Measurements from ENCODE around the gene PTCD1. TPM values are rescaled to one million over a fixed set of nuclear protein-coding genes. Genes with fewer than 3 reads are reported as not detected.

PTCD1 gene
- total and polyA plus RNA-seq, 9 donors = 3.5 to 8.3 (median 7.3) TPM

DNA sequence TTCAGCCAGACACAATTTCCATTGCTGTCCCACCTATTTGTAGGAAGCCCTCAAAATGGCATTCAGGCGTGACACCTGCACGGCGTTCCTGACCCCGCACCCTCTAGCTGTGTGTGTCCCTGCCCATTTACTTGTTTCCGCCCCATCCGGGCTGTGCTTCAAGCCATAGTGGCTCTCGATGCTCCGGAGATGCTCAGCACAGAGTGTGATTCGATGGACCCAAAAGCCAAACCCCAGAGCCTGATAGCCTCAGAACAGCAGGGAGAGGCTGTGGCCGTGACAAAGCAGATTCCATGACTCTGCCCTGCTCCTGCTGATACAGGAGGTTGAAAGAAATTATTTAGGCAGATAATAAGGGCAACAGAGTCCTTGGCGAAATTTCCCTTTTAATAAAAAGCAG, 16.4 kb downstream of the PTCD1 start:
- TF ChIP-seq POLR2A (IDR thresholded peaks at IDR 0.05) (no peak), EP300 (IDR thresholded peaks at IDR 0.05) (no peak)
- TF ChIP-seq, protein P1, sequence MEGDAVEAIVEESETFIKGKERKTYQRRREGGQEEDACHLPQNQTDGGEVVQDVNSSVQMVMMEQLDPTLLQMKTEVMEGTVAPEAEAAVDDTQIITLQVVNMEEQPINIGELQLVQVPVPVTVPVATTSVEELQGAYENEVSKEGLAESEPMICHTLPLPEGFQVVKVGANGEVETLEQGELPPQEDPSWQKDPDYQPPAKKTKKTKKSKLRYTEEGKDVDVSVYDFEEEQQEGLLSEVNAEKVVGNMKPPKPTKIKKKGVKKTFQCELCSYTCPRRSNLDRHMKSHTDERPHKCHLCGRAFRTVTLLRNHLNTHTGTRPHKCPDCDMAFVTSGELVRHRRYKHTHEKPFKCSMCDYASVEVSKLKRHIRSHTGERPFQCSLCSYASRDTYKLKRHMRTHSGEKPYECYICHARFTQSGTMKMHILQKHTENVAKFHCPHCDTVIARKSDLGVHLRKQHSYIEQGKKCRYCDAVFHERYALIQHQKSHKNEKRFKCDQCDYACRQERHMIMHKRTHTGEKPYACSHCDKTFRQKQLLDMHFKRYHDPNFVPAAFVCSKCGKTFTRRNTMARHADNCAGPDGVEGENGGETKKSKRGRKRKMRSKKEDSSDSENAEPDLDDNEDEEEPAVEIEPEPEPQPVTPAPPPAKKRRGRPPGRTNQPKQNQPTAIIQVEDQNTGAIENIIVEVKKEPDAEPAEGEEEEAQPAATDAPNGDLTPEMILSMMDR (IDR thresholded peaks at IDR 0.05) = no peak
- Histone ChIP-seq H3K27ac (no peak overlapping the region), H3K27me3 (no peaks in the 10 kb centered on the region), H3K4me1 (ENCODE audit: insufficient read depth) (no peaks in the 10 kb centered on the region), H3K4me3 (no peak overlapping the region), H3K9me3 (no peaks in the 10 kb centered on the region), H3K36me3 (no peaks in the 10 kb centered on the region)
- no peak for DNase-seq
- intact Hi-C loops (cut with DNase I) = no loop called here
- 81 to 88% (median 84%) methylated on average over 11 of the region's 11 CpGs for WGBS, 3 donors

DNA sequence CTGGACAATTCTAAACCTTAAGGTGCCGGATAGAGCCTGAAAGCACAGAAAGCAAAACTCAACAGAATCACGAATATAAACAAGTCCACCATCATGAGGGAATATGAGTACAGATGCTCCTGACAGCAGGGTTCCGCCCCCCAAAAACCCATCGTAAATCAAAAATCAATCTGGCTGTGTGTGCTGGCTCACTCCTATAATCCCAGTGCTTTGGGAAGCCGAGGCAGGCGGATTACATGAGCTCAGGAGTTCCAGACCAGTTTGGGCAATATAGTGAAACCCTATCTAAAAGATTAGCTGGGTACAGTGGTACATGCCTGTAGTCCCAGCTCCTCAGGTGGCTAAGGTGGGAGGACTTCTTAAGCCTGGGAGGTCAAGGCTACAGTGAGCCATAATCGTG, 17.6 kb downstream of the PTCD1 start:
- Histone ChIP-seq H3K27ac (no peak overlapping the region), H3K9me3 (no peaks in the 10 kb centered on the region), H3K4me3 (no peak overlapping the region), H3K27me3 (no peaks in the 10 kb centered on the region), H3K4me1 (ENCODE audit: insufficient read depth) (no peaks in the 10 kb centered on the region), H3K36me3 (no peaks in the 10 kb centered on the region)
- WGBS, 3 donors = 74 to 77% (median 75%) methylated on average over 7 of the region's 7 CpGs
- intact Hi-C loops (cut with DNase I) = no loop called here
- TF ChIP-seq POLR2A (IDR thresholded peaks at IDR 0.05) = no peak
- no peak for TF ChIP-seq EP300 (IDR thresholded peaks at IDR 0.05)
- TF ChIP-seq, protein P1 (IDR thresholded peaks at IDR 0.05) = no peak
- no peak for DNase-seq

DNA sequence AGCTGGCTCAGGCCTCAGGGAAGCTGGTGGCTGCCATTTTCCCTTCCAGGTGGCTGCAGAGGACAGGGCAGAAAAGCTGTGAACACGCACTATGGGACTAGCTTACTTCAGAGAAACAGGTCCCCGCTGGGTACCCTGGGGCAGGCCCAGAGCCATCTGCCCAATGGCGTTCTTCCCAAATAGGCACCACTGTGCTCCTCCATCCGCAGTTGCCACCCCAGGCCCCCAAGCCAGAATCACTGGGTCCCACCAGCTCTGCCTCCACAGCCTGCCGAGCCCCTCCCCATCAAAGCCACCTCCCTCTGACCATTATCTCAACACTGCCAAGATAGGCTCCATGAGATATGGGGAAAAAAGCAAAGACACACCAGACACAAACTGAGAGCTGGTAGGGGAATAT, 18.4 kb downstream of the PTCD1 start:
- Histone ChIP-seq H3K9me3 (no peaks in the 10 kb centered on the region), H3K27ac (no peak overlapping the region), H3K27me3 (no peaks in the 10 kb centered on the region), H3K4me3 (no peak overlapping the region), H3K36me3 (no peaks in the 10 kb centered on the region), H3K4me1 (ENCODE audit: insufficient read depth) (no peaks in the 10 kb centered on the region)
- TF ChIP-seq POLR2A (IDR thresholded peaks at IDR 0.05) = no peak
- intact Hi-C loops (cut with DNase I) = no loop called here
- DNase-seq = no peak
- WGBS, 3 donors = 81 to 86% (median 84%) methylated on average over 5 of the region's 5 CpGs

DNA sequence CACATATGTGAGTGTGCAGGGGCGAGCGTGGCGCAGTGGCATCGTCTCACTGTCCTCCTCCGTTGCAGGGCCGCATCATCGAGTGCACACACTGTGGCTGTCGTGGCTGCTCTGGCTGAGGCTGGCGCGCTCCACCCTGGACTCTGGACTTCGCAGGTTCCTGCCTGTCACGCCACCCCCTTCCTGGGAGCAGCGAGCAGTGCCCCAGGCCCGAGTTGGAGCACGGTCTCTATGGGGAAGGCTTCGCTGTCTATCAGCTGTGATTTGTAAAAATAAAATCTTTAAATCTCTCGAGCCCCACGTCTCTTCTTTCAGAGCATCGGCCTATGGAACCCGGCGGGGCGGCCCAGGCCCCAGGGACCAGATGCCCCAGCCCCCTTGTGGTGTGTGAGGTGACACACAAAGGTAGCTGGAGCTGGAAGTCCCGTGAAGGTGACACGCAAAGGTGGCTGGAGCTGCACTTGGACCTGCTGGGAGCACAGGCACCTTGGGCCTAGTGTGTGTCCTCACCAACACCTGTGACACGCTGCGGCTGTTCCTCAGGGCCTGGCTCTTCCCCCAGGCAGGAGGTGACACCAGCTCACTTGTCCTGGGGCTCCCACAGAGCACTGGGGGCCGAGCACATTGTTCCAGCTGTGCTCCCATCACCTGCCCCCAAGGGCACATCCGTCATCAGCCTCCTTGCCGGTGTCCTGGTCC, 19.1 kb downstream of the PTCD1 start:
- no peaks in the 10 kb centered on the region for H3K36me3 ChIP-seq
- TF ChIP-seq POLR2A (IDR thresholded peaks at IDR 0.05) = no peak
- no peak for TF ChIP-seq EP300 (IDR thresholded peaks at IDR 0.05)
- TF ChIP-seq, protein P1 (IDR thresholded peaks at IDR 0.05) = no peak
- WGBS, 3 donors = 84 to 89% (median 84%) methylated on average over 29 of the region's 29 CpGs

DNA sequence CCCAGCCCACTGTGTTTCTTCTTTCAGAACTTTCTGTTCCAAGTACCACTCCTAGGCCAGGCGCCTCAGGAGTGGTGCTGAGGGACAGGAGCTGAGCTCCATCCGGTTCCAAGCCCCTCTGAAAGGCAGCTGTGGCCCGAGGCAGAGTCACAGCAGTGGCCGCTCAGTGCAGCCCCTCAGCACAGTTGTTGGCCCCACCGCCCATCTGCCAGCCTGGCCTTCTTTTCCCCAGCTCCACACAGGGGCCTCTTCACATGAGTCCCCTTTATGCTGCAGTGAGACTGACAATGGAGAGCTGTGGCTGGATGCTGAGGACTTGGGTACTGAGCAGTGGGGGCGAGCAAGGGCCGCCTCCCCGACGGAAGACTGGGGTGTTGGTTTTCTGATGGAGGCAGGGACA, 20.3 kb downstream of the PTCD1 start:
- TF ChIP-seq POLR2A (IDR thresholded peaks at IDR 0.05) (no peak), EP300 (IDR thresholded peaks at IDR 0.05) (no peak)
- TF ChIP-seq, protein P1 (IDR thresholded peaks at IDR 0.05) = no peak
- Histone ChIP-seq H3K4me1 (ENCODE audit: insufficient read depth) (no peaks in the 10 kb centered on the region), H3K36me3 (no peaks in the 10 kb centered on the region), H3K27me3 (no peaks in the 10 kb centered on the region), H3K9me3 (no peaks in the 10 kb centered on the region), H3K27ac (no peak overlapping the region), H3K4me3 (no peak overlapping the region)
- no peak for DNase-seq
- 78 to 89% (median 84%) methylated on average over 9 of the region's 9 CpGs for WGBS, 3 donors
- intact Hi-C loops (cut with DNase I) = no loop called here

More for the DNA sequence above, 19.1 kb downstream of the PTCD1 start:
- Histone ChIP-seq H3K4me3 (no peak overlapping the region), H3K27me3 (no peaks in the 10 kb centered on the region), H3K4me1 (ENCODE audit: insufficient read depth) (no peaks in the 10 kb centered on the region), H3K9me3 (no peaks in the 10 kb centered on the region), H3K27ac (no peak overlapping the region)
- intact Hi-C loops (cut with DNase I) = no loop called here
- no peak for DNase-seq

Data from ovary (tissue), 9 donors.